Ovary (tissue), 3 donors: ENCODE results near the gene CHD6.

ENCODE experiments used
- CTCF ChIP-seq, 3 donors: fragments of 450-650 bp in 2 of 3; fragments of 200-600 bp in 1 of 3; IDR thresholded peaks; one replicate each; pipeline versions ENCODE4 v1.5.1 to v1.8.0; 2016 to 2022; ENCODE audit warnings: antibody characterized with exemption in 3 of 3, mild to moderate bottlenecking in 1 of 3
- POLR2A ChIP-seq: fragments of 450-650 bp; IDR thresholded peaks from one replicate; pipeline ENCODE4 v1.6.1; 2017; ENCODE audit warnings: antibody characterized with exemption, mild to moderate bottlenecking, moderate library complexity
- donor health status: DM: no; HTN: no; CAD: no.

GRCh38 chr20:41534170-41534569, 84.0 kb downstream of the CHD6 start:
- TF ChIP-seq CTCF (IDR thresholded peaks at IDR 0.05) (no peak), POLR2A (no peak)
